Brain pericyte (primary cell): Measurements from ENCODE around the gene ZNF407.

Experiments used
- DNase-seq: peaks from one replicate; pipeline ENCODE4 v3.0.0-alpha.2; 2012; ENCODE audit warnings: low read depth, low spot score

The ZNF407 gene

DNA sequence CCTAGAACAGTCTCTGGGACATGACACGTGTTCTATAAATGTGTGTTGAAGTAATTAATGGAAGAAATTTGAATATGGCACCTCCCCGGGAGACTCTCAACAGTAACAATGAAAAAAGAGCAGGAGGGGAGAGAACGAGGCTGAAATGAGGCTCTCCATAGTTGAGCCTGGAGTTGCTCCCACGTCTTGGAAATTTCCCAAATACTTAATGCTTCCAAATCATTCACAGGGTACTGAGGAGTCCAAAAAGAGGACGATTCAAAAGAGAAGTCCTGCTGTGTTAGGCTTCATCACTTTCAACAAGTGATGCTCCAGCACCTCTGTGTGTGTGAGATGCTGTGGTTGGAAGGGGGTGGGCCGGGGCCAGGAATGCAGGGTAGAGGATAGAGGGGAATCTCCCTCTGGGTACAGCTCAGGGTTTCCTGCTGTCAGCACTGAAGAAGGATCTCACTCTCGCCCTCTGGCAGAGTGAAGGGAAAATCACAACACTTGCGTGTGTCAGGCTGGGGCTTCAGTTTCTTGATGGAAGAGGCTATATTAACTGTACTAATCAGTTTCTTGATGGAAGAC lies 18.1 kb upstream of the ZNF407 start:
- no peak for DNase-seq

GRCh38 chr18:74582642-74583041 lies 15.0 kb upstream of the ZNF407 start:
- no peak for DNase-seq

GRCh38 chr18:74587441-74587840 lies 10.2 kb upstream of the ZNF407 start:
- no peak for DNase-seq

GRCh38 chr18:74589021-74589420 lies 8.6 kb upstream of the ZNF407 start:
- DNase-seq = no peak

- DNase-seq = no peak
These were observed 7.9 kb upstream of the ZNF407 start for GRCh38 chr18:74589811-74590210.

- no peak for DNase-seq
These were observed 7.0 kb upstream of the ZNF407 start for GRCh38 chr18:74590671-74591070.

- DNase-seq = no peak
These were observed 2.2 kb upstream of the ZNF407 start for GRCh38 chr18:74595431-74595830.

DNA sequence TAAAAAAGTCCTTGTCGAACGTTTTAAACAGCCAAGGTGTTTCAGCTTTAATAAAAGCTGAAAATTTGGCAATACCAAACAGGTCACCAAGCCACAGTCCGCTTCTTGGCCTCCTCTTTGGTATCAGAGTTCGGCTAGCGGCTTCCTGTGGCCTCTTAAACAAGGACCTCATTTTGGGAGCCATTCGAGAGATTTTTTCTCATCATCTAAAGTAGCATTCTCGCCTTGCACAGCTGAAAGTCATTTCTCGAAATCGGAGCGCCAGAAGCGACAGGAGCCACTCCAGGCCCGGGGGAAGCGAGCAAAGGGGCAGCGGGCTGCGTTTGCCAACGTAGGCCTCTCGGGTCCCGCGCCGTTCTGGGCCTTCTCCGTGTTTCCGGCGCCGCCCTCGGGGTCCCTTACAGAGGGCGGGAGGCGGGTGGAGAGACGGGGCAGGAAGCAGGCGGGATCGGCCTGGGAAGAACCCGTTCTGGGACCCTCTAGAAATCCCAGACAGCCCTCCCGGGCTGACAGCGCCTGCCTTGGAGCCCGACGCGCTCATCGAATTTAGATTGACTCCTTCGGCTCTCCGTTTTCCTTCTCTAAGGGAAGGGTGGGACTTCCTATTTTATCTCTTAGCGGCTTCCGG lies 522 bp upstream of the ZNF407 start:
- no peak for DNase-seq

GRCh38 chr18:74598350-74599001 lies 806 bp downstream of the ZNF407 start:
- no peak for DNase-seq

DNA sequence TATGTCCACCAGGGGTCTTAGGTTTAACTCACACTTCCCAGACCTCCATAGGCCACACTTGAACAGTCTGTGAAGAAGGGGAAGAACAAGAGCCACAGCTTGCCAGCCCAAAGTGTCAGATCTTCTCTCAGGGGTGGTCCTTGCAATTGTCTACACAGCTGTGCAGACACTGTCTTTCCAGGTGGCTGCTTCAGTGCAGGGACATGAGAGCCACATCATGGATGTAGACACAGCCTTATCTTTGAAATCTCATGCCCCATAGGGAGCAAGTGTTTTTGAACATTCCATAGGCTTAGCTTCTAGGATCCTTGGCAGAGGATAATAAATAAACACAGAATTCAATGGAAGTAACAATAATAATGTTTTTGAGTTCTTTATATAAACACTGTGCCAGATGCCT lies 6.7 kb downstream of the ZNF407 start:
- no peak for DNase-seq

DNA sequence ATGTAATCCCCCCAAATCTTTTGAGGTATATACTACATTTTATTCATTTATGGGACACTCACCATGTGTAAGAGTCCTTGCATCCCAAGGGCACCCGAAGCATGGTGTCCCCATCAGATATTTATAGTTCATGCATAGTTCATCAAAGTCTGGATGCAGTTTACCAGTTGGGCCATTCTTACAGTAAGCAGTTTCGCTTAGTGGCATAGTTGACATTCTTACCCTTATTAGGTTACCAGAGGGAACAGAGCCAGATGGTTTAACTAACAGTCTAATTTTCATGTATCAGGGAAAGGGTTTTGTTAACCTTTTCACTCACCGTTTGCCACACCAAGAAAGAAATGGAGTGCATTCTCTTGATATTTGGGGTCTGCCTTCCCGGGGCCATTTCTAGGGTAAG lies 7.1 kb downstream of the ZNF407 start:
- DNase-seq = no peak

DNA sequence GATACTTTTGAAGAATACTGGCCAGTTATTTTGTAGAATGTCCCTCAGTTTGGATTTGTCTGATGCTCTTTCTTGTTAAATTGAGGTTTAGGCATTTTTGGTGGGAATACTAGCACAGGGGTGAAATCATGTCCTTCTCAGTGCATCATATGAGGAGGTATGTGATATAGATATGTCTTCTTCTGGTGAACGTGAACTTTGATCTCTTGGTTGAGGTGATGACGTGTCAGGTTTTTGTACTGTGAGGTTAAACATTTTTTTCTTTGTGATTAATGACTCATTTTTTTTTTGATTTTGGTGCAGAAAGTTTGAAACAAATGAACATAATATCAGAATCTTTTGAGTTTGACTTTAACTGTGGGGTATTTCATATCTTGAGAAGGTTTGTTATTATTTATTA lies 11.0 kb downstream of the ZNF407 start:
- no peak for DNase-seq

- DNase-seq = no peak
These were observed 11.9 kb downstream of the ZNF407 start for GRCh38 chr18:74609535-74609934.

DNA sequence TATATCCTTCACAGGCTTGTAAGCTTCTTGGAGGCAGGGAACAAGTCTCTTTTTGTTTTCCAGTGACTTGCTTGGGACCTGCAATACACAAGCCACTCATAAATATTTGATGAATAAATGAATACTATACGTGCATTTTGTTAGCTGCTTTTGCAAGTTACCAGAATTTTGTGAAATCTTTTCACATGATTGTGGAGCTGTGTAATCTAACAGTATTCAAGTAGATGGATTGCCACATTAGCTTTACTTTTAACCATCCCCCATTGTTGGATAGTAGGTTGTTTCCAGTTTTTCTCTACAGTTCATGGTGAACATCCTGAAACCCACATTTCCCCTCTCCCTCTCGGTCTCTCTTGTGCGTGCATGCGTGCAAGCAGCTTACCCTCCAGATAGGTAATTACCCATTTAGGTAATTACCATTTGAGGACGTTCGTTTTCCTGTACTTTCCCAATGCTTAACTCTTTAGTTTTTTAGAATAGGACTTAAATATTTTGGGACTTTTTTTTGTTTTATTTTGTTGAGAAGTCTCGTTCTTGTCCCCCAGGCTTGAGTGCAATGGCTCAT lies 12.5 kb downstream of the ZNF407 start:
- DNase-seq = no peak

DNA sequence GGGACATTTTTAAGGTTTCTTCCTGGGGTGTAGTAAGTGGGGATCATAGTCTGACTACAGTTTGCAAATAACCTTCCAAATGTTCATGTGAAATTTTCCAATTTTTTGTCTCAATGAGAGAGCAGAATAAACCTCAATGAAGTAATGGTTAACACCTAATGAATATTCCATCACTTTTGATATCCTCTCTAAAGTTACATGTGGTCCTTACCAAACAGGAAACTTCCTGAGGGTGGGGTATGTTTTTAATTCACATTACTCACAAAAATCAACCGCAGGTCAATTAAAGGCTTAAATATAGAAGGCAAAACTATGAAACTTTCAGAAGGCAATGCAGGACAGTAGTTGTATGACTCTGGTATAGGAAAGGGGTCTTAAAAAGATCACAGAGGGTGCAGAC lies 13.2 kb downstream of the ZNF407 start:
- DNase-seq = no peak

GRCh38 chr18:74611765-74612164 lies 14.1 kb downstream of the ZNF407 start:
- DNase-seq = no peak

- no peak for DNase-seq
These were observed 15.7 kb downstream of the ZNF407 start for GRCh38 chr18:74613381-74613780.

- no peak for DNase-seq
These were observed 18.8 kb downstream of the ZNF407 start for GRCh38 chr18:74616494-74616893.

DNA sequence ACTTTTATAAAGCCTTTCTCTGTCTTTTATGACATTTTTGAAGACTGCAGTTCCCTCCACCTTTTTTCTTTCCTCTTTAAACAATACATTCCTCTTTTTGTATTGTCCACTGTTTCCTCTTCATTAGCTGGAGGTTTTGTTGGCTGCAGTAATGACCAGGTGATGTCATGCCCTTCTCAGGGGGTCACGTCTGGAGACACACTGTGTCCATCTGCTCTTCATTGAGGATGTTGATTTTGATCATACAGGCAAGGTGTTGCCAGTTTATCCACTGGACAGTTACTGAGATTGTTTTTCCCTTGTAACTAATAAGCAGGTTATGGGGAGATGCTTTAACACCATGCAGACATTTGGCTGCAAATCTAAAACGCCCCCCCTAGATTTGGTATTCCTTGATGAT lies 19.8 kb downstream of the ZNF407 start:
- no peak for DNase-seq

DNA sequence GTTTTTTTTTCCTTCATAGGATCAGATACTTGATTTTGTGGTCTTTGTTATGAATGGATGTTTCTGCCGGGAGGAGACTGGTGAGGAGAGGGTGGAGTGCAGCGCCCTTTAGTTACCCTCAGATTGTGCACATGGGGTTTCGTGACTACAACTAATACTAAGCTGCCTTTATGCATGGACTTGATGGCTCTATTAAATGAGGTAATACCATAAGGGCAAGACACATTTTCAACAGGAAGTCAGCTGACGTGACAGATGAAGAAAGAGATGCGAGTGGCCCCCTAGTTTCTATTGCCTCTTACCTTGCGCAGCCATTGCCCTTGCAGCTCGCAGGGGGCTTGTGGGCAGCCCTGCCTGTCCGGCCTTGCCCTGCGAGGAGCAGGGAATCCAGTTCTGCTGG lies 24.4 kb downstream of the ZNF407 start:
- DNase-seq = no peak

DNA sequence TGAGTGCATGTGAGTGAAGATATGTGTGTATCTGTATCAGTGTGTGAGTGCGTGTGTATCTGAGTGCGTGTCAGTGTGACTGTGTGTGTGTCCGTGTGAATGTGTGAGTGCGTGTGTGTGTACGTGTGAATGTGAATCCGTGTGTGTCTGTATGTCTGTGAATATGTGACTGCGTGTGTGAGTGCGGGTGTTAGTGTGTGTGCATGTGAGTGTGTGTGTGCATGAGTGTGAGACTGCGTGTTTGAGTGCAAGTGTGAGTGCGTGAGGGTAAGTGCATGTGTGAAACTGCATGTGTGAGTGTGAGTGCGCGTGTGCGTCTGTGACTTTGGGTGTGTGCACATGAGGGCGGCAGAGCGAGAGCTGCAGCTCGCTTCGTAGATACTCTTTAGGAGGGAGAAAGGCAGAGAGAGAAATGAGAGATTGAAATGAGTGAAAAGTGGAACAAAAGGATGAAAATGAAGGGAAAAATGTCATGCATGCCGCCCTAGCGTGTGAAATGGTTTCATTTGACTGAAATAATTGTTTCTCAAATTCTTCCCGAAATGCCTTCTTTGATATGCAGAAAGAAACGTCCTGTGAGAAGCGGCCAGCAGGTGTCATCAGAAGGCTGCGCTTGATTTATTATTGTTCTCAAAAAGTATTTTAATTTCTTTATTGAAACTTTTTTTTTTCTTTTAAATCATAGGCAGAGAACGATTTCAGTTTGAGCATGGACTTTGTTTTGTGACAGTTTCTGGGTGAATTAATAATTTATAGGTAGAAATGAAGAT lies 25.6 kb downstream of the ZNF407 start:
- no peak for DNase-seq

- no peak for DNase-seq
These were observed 26.8 kb downstream of the ZNF407 start for GRCh38 chr18:74624466-74624865.
